ENCODE results near the gene MAMDC2.

- TF ChIP-seq CTCF (IDR thresholded peaks at IDR 0.05) (no peak), EZH2 (IDR thresholded peaks at IDR 0.05; ENCODE audit: borderline replicate concordance, insufficient read depth, low read depth, low read length, poor library complexity, severe bottlenecking) (no peak)
Measured at GRCh38 chr9:70218767-70219166, 175.1 kb downstream of the MAMDC2 start.

Measured in B cell (primary cell).